Muscle layer of duodenum (tissue), 2 donors: ENCODE data around the gene KCNA10.

Experiments
- H3K27ac ChIP-seq: one replicate; pipeline ENCODE4 v1.7.0; 2013; ENCODE audit warnings: mild to moderate bottlenecking, low read length
- H3K27me3 ChIP-seq: one replicate; pipeline ENCODE4 v1.7.0; 2013; ENCODE audit warnings: low read depth, mild to moderate bottlenecking, control low read depth, low read length
- H3K36me3 ChIP-seq, 2 donors: one replicate each; pipeline ENCODE4 v1.7.0; 2013; ENCODE audit warnings: low read length in 2 of 2, control low read depth in 1 of 2, mild to moderate bottlenecking in 1 of 2; ENCODE audit not compliant: insufficient read depth in 2 of 2, control insufficient read depth in 1 of 2
- H3K4me1 ChIP-seq, 2 donors: one replicate each; pipeline ENCODE4 v1.7.0; 2013; ENCODE audit warnings: low read length in 2 of 2, mild to moderate bottlenecking in 2 of 2, control low read depth in 1 of 2, moderate library complexity in 1 of 2; ENCODE audit not compliant: insufficient read depth in 2 of 2, control insufficient read depth in 1 of 2
- H3K4me3 ChIP-seq, 2 donors: one replicate each; pipeline ENCODE4 v1.7.0; 2013; ENCODE audit warnings: low read length in 2 of 2, low read depth in 1 of 2, mild to moderate bottlenecking in 1 of 2
- H3K9me3 ChIP-seq, 2 donors: one replicate each; pipeline ENCODE4 v1.7.0; 2013; ENCODE audit warnings: low read length in 2 of 2, control low read depth in 1 of 2, mild to moderate bottlenecking in 1 of 2; ENCODE audit not compliant: control insufficient read depth in 1 of 2
- donor health status: healthy.

KCNA10 gene

GRCh38 chr1:110519125-110519810, at the start of gene KCNA10:
KCNA10 (minus strand) TSS chr1:110519175; CDS start chr1:110518787, 388 bp downstream.
- Histone ChIP-seq H3K4me3 (no peak within 1 kb of the TSS), H3K9me3 (no peaks in the 10 kb centered on the region)

GRCh38 chr1:110566836-110567235, 47.9 kb upstream of the KCNA10 start:
- Histone ChIP-seq H3K27me3 (peaks cover 3% of the 10 kb centered on the region), H3K36me3 (no peaks in the 10 kb centered on the region), H3K4me1 (no peaks in the 10 kb centered on the region), H3K9me3 (no peaks in the 10 kb centered on the region), H3K27ac (no peak overlapping the region), H3K4me3 (no peak overlapping the region)

More at GRCh38 chr1:110519125-110519810, at the start of gene KCNA10:
- peaks cover 6% of the 10 kb centered on the region for H3K27me3 ChIP-seq
- H3K36me3 ChIP-seq: no peaks in the 10 kb centered on the region
- no peak within 1 kb of the TSS for H3K27ac ChIP-seq
- H3K4me1 ChIP-seq: no peaks in the 10 kb centered on the region

GRCh38 chr1:110565565-110565964, 46.6 kb upstream of the KCNA10 start:
- H3K36me3 ChIP-seq: no peaks in the 10 kb centered on the region
- no peaks in the 10 kb centered on the region for H3K9me3 ChIP-seq
- no peak overlapping the region for H3K27ac ChIP-seq
- no peak overlapping the region for H3K4me3 ChIP-seq
- H3K4me1 ChIP-seq: no peaks in the 10 kb centered on the region
- peaks cover 3% of the 10 kb centered on the region for H3K27me3 ChIP-seq

GRCh38 chr1:110563089-110563488, 44.1 kb upstream of the KCNA10 start:
- Histone ChIP-seq H3K4me1 (no peaks in the 10 kb centered on the region), H3K4me3 (no peak overlapping the region), H3K27me3 (no peaks in the 10 kb centered on the region), H3K9me3 (no peaks in the 10 kb centered on the region), H3K36me3 (no peaks in the 10 kb centered on the region), H3K27ac (no peak overlapping the region)

- Histone ChIP-seq H3K4me3 (no peak overlapping the region), H3K27me3 (no peaks in the 10 kb centered on the region), H3K4me1 (no peaks in the 10 kb centered on the region), H3K36me3 (no peaks in the 10 kb centered on the region), H3K9me3 (no peaks in the 10 kb centered on the region), H3K27ac (no peak overlapping the region)
Observed at GRCh38 chr1:110561596-110561995, 42.6 kb upstream of the KCNA10 start.

GRCh38 chr1:110559157-110559556, 40.2 kb upstream of the KCNA10 start:
- H3K27ac ChIP-seq: no peak overlapping the region
- no peaks in the 10 kb centered on the region for H3K9me3 ChIP-seq
- H3K4me3 ChIP-seq: no peak overlapping the region
- H3K4me1 ChIP-seq: peaks cover 0 to 5% of the 10 kb centered on the region in 2 donors
- peaks cover 19% of the 10 kb centered on the region for H3K27me3 ChIP-seq
- no peaks in the 10 kb centered on the region for H3K36me3 ChIP-seq

- Histone ChIP-seq H3K36me3 (no peaks in the 10 kb centered on the region), H3K27me3 (peaks cover 25% of the 10 kb centered on the region), H3K27ac (no peak overlapping the region), H3K4me1 (peaks cover 0 to 5% of the 10 kb centered on the region in 2 donors), H3K9me3 (no peaks in the 10 kb centered on the region), H3K4me3 (no peak overlapping the region)
Observed at GRCh38 chr1:110557481-110557880, 38.5 kb upstream of the KCNA10 start.

- H3K4me1 ChIP-seq: peaks cover 0 to 5% of the 10 kb centered on the region in 2 donors
- H3K27me3 ChIP-seq: peaks cover 25% of the 10 kb centered on the region
- H3K4me3 ChIP-seq: no peak overlapping the region
- no peak overlapping the region for H3K27ac ChIP-seq
- H3K36me3 ChIP-seq: no peaks in the 10 kb centered on the region
- H3K9me3 ChIP-seq: no peaks in the 10 kb centered on the region
Observed at GRCh38 chr1:110556471-110556807, 37.5 kb upstream of the KCNA10 start.

GRCh38 chr1:110555807-110556470, 37.0 kb upstream of the KCNA10 start:
- peaks cover 0 to 5% of the 10 kb centered on the region in 2 donors for H3K4me1 ChIP-seq
- no peaks in the 10 kb centered on the region for H3K9me3 ChIP-seq
- peak overlapping the region in 1 of 2 donors; percentile 52 for H3K4me3 ChIP-seq
- no peaks in the 10 kb centered on the region for H3K36me3 ChIP-seq
- H3K27ac ChIP-seq: no peak overlapping the region
- peaks cover 25% of the 10 kb centered on the region for H3K27me3 ChIP-seq

GRCh38 chr1:110554871-110555801, 36.2 kb upstream of the KCNA10 start:
- peak overlapping the region in 1 of 2 donors; percentile 52 for H3K4me3 ChIP-seq

GRCh38 chr1:110551278-110551809, 32.4 kb upstream of the KCNA10 start:
- peaks cover 25% of the 10 kb centered on the region for H3K27me3 ChIP-seq

More at GRCh38 chr1:110554871-110555801, 36.2 kb upstream of the KCNA10 start:
- Histone ChIP-seq H3K9me3 (no peaks in the 10 kb centered on the region), H3K36me3 (no peaks in the 10 kb centered on the region), H3K27ac (no peak overlapping the region), H3K27me3 (peaks cover 25% of the 10 kb centered on the region), H3K4me1 (peaks cover 0 to 5% of the 10 kb centered on the region in 2 donors)

More at GRCh38 chr1:110551278-110551809, 32.4 kb upstream of the KCNA10 start:
- Histone ChIP-seq H3K27ac (no peak overlapping the region), H3K4me3 (no peak overlapping the region), H3K9me3 (no peaks in the 10 kb centered on the region), H3K36me3 (no peaks in the 10 kb centered on the region), H3K4me1 (peaks cover 0 to 5% of the 10 kb centered on the region in 2 donors)
